Measurements from ENCODE around the gene AUTS2. TPM values are rescaled to one million over a fixed set of nuclear protein-coding genes. Genes with fewer than 3 reads are reported as not detected.

AUTS2 gene
- polyA plus RNA-seq, 1 donor from 2014 or later = 97.3 TPM

- Histone ChIP-seq H3K79me2 (replicated peaks; ENCODE audit: insufficient read depth, low read length) (peaks cover 40% of the 10 kb centered on the region), H3K4me3 (ENCODE audit: low read length) (no peak overlapping the region), H4K20me1 (ENCODE audit: insufficient read depth) (no peaks in the 10 kb centered on the region), H3K9ac (ENCODE audit: low read length) (no peak overlapping the region), H3K9me3 (ENCODE audit: low read length) (no peaks in the 10 kb centered on the region), H3K4me2 (ENCODE audit: low read length) (no peak overlapping the region), H3F3A (ENCODE audit: insufficient read depth, low read length, poor library complexity, severe bottlenecking) (no peaks in the 10 kb centered on the region), H3K9me2 (ENCODE audit: insufficient read depth, low read length) (no peaks in the 10 kb centered on the region), H3K36me3 (ENCODE audit: insufficient read depth, low read length) (no peaks in the 10 kb centered on the region), H3K27me3 (ENCODE audit: insufficient read depth, low read depth, low read length) (no peaks in the 10 kb centered on the region), H2AFZ (ENCODE audit: low read depth, low read length) (no peak overlapping the region), H3K27ac (ENCODE audit: low read length) (no peak overlapping the region)
- TF ChIP-seq SMC3 (conservative IDR thresholded peaks at IDR 0.05; ENCODE audit: poor library complexity) (no peak), RAD21 (conservative IDR thresholded peaks at IDR 0.05) (no peak), POLR2AphosphoS5 (IDR thresholded peaks at IDR 0.05) (no peak), CTCF (IDR thresholded peaks at IDR 0.05; ENCODE audit: poor library complexity, severe bottlenecking) (no peak), EP300 (conservative IDR thresholded peaks at IDR 0.05; ENCODE audit: poor library complexity, severe bottlenecking) (no peak), REST (IDR thresholded peaks at IDR 0.05; ENCODE audit: borderline replicate concordance) (no peak), EZH2 (IDR thresholded peaks at IDR 0.05; ENCODE audit: borderline replicate concordance, insufficient read depth, low read length, poor library complexity, severe bottlenecking) (no peak), MXI1 (conservative IDR thresholded peaks at IDR 0.05; ENCODE audit: poor library complexity, severe bottlenecking) (no peak), TAF1 (IDR thresholded peaks at IDR 0.05; ENCODE audit: low read depth) (no peak)
Measured at GRCh38 chr7:69871886-69872569, 273.8 kb downstream of the AUTS2 start.

- no peaks in the 10 kb centered on the region for H3K27me3 ChIP-seq (ENCODE audit: insufficient read depth, low read depth, low read length)
- TF ChIP-seq POLR2AphosphoS5 (IDR thresholded peaks at IDR 0.05) (no peak), REST (IDR thresholded peaks at IDR 0.05; ENCODE audit: borderline replicate concordance) (no peak), EZH2 (IDR thresholded peaks at IDR 0.05; ENCODE audit: borderline replicate concordance, insufficient read depth, low read length, poor library complexity, severe bottlenecking) (no peak), MXI1 (conservative IDR thresholded peaks at IDR 0.05; ENCODE audit: poor library complexity, severe bottlenecking) (no peak), TAF1 (IDR thresholded peaks at IDR 0.05; ENCODE audit: low read depth) (no peak), EP300 (conservative IDR thresholded peaks at IDR 0.05; ENCODE audit: poor library complexity, severe bottlenecking) (no peak), CTCF (IDR thresholded peaks at IDR 0.05; ENCODE audit: poor library complexity, severe bottlenecking) (no peak), RAD21 (conservative IDR thresholded peaks at IDR 0.05) (no peak), SMC3 (conservative IDR thresholded peaks at IDR 0.05; ENCODE audit: poor library complexity) (no peak)
- H3K36me3 ChIP-seq (ENCODE audit: insufficient read depth, low read length) = no peaks in the 10 kb centered on the region
- no peak overlapping the region for H3K4me2 ChIP-seq (ENCODE audit: low read length)
- H2AFZ ChIP-seq (ENCODE audit: low read depth, low read length) = no peak overlapping the region
- no peak overlapping the region for H3K4me3 ChIP-seq (ENCODE audit: low read length)
- no peak overlapping the region for H3K9ac ChIP-seq (ENCODE audit: low read length)
- no peaks in the 10 kb centered on the region for H3F3A ChIP-seq (ENCODE audit: insufficient read depth, low read length, poor library complexity, severe bottlenecking)
- no peaks in the 10 kb centered on the region for H3K9me2 ChIP-seq (ENCODE audit: insufficient read depth, low read length)
- H3K9me3 ChIP-seq (ENCODE audit: low read length) = no peaks in the 10 kb centered on the region
- no peak overlapping the region for H3K27ac ChIP-seq (ENCODE audit: low read length)
- no peaks in the 10 kb centered on the region for H4K20me1 ChIP-seq (ENCODE audit: insufficient read depth)
- peaks cover 41% of the 10 kb centered on the region for H3K79me2 ChIP-seq (replicated peaks; ENCODE audit: insufficient read depth, low read length)
Measured at GRCh38 chr7:69873512-69873911, 275.2 kb downstream of the AUTS2 start.
